ENCODE measurements around the gene HECW1.

DNA sequence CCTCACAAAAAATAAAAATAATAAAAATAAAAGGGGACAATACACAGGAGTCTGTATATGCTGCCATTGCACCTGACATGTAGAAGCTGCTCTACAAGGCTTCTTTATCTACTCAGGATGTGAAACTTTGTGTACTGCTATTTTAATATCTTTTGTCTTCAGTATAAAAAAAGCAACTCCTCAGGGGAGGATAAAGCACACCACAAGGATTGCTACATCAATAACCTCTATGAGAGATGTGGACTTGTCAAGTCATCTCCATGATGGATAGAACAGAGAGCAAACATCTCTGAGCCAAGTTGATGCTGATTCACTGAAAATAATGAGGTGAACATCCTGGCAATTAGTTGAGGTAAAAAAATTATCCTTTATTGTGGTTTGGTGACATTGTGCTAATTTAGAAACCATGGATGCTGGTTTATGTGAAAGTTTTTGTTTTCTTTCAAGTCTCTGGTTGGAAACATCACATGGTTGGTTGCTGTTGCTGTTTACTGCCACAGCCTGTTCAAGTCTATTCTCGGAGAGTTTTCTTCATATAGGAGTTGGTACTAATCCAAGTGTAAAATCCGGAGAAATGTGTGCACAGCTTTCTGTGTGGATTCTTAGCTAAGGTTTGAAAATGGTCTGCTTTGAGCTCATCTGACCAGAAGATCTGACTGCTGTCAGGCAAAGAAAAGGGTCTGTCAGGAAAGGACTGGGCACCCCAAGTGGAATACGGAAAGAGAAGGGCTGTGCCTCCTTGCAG, 1.5 kb upstream of the HECW1 start:
- TF ChIP-seq, protein P1, sequence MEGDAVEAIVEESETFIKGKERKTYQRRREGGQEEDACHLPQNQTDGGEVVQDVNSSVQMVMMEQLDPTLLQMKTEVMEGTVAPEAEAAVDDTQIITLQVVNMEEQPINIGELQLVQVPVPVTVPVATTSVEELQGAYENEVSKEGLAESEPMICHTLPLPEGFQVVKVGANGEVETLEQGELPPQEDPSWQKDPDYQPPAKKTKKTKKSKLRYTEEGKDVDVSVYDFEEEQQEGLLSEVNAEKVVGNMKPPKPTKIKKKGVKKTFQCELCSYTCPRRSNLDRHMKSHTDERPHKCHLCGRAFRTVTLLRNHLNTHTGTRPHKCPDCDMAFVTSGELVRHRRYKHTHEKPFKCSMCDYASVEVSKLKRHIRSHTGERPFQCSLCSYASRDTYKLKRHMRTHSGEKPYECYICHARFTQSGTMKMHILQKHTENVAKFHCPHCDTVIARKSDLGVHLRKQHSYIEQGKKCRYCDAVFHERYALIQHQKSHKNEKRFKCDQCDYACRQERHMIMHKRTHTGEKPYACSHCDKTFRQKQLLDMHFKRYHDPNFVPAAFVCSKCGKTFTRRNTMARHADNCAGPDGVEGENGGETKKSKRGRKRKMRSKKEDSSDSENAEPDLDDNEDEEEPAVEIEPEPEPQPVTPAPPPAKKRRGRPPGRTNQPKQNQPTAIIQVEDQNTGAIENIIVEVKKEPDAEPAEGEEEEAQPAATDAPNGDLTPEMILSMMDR (IDR thresholded peaks at IDR 0.05): no peak
- TF ChIP-seq POLR2A (IDR thresholded peaks at IDR 0.05): no peak

All from lower leg skin (tissue), 3 donors.